Measurements from ENCODE around the gene TPSD1. TPM values are rescaled to one million over a fixed set of nuclear protein-coding genes. Genes with fewer than 3 reads are reported as not detected.

Gene TPSD1
- total RNA-seq, 1 experiment from 2014 or later, result 0.31 TPM

DNA sequence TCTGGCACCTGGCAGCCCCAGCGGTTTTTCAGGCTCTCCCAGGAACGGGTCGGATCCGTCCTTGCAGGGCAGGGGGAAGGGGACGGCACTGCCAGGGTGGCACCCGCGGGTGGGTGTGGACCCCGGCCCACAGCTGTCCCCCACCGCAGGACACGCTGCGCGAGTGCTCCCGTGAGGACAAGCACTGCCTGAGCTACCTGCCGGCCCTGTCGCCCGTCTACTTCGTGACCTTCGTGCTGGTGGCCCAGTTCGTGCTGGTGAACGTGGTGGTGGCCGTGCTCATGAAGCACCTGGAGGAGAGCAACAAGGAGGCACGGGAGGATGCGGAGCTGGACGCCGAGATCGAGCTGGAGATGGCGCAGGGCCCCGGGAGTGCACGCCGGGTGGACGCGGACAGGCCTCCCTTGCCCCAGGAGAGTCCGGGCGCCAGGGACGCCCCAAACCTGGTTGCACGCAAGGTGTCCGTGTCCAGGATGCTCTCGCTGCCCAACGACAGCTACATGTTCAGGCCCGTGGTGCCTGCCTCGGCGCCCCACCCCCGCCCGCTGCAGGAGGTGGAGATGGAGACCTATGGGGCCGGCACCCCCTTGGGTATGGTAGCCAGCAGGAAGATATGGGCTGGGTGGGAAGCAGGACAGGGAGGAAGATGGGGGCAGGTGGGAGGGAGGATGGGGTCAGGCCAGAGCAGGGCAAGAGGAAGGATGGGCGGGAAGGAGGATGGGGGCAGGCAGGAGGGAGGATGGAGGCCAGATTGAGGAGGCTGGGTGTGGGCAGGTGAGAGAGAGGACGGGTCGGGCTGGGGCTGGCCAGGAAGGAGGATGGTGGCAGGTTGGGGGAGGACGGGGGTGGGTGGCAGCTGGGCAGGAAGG lies 37.6 kb upstream of the TPSD1 start (continued):
- TF ChIP-seq, protein P1, sequence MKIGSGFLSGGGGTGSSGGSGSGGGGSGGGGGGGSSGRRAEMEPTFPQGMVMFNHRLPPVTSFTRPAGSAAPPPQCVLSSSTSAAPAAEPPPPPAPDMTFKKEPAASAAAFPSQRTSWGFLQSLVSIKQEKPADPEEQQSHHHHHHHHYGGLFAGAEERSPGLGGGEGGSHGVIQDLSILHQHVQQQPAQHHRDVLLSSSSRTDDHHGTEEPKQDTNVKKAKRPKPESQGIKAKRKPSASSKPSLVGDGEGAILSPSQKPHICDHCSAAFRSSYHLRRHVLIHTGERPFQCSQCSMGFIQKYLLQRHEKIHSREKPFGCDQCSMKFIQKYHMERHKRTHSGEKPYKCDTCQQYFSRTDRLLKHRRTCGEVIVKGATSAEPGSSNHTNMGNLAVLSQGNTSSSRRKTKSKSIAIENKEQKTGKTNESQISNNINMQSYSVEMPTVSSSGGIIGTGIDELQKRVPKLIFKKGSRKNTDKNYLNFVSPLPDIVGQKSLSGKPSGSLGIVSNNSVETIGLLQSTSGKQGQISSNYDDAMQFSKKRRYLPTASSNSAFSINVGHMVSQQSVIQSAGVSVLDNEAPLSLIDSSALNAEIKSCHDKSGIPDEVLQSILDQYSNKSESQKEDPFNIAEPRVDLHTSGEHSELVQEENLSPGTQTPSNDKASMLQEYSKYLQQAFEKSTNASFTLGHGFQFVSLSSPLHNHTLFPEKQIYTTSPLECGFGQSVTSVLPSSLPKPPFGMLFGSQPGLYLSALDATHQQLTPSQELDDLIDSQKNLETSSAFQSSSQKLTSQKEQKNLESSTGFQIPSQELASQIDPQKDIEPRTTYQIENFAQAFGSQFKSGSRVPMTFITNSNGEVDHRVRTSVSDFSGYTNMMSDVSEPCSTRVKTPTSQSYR (CRISPR knock-in tag; IDR thresholded peaks at IDR 0.05), result no peak

DNA sequence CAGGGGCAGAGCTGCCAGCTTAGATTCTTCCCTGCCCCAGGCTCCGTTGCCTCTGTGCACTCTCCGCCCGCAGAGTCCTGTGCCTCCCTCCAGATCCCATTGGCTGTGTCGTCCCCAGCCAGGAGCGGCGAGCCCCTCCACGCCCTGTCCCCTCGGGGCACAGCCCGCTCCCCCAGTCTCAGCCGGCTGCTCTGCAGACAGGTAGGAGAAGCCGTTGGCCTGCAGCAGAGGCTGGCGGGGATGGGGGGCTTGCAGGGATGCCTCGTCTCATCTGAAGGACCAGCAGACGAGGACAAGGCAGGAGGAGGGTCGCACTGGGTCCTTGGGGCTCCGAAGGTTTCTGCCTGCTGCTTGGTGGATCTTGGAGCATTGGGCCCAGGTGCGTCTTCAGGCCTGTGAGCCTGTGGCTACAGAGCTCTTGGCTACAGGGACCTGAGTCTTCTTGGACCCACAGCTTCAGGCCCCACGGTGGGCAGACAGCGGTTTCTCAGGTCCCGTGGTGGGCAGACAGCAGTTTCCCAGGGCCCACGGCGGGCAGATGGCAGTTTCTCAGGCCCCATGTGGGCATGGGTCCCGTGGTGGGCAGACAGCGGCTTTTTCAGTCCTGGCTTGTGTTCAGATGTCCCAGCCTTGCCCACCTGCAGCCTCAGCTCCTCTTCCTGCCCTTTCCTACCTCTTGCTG lies 36.8 kb upstream of the TPSD1 start:
- POLR2A ChIA-PET, result no interaction called here
- Mint-ChIP-seq H3K36me3 (no peaks in the 10 kb centered on the region), H3K4me3 (no peak overlapping the region), H3K9me3 (no peaks in the 10 kb centered on the region), H3K4me1 (no peaks in the 10 kb centered on the region), H3K27me3 (ENCODE audit: low read depth) (no peaks in the 10 kb centered on the region), H3K27ac (no peak overlapping the region)
- CTCF ChIA-PET, result no interaction called here
- TF ChIP-seq ZNF232 (CRISPR knock-in tag; IDR thresholded peaks at IDR 0.05) (no peak), GRHL2 (CRISPR knock-in tag; IDR thresholded peaks at IDR 0.05; ENCODE audit: insufficient replicate concordance, severe bottlenecking) (no peak), HMGA2 (CRISPR knock-in tag; IDR thresholded peaks at IDR 0.05) (no peak), TCF7 (CRISPR knock-in tag; IDR thresholded peaks at IDR 0.05; ENCODE audit: low read depth) (no peak), ZNF416 (CRISPR knock-in tag; IDR thresholded peaks at IDR 0.05) (no peak), ZNF317 (CRISPR knock-in tag; IDR thresholded peaks at IDR 0.05; ENCODE audit: borderline replicate concordance, low read depth) (no peak), KAT7 (CRISPR knock-in tag; IDR thresholded peaks at IDR 0.05; ENCODE audit: borderline replicate concordance) (no peak), NR1H2 (CRISPR knock-in tag; IDR thresholded peaks at IDR 0.05) (no peak), CREM (CRISPR knock-in tag; IDR thresholded peaks at IDR 0.05) (no peak), JAZF1 (CRISPR knock-in tag; IDR thresholded peaks at IDR 0.05) (no peak), GTF2I (CRISPR knock-in tag; conservative IDR thresholded peaks at IDR 0.05) (no peak), FOXK1 (CRISPR knock-in tag; IDR thresholded peaks at IDR 0.05) (no peak), SOX15 (CRISPR knock-in tag; IDR thresholded peaks at IDR 0.05) (no peak)
- TF ChIP-seq, protein P2, sequence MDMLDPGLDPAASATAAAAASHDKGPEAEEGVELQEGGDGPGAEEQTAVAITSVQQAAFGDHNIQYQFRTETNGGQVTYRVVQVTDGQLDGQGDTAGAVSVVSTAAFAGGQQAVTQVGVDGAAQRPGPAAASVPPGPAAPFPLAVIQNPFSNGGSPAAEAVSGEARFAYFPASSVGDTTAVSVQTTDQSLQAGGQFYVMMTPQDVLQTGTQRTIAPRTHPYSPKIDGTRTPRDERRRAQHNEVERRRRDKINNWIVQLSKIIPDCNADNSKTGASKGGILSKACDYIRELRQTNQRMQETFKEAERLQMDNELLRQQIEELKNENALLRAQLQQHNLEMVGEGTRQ (CRISPR knock-in tag; IDR thresholded peaks at IDR 0.05), result no peak
- TF ChIP-seq, protein P3, sequence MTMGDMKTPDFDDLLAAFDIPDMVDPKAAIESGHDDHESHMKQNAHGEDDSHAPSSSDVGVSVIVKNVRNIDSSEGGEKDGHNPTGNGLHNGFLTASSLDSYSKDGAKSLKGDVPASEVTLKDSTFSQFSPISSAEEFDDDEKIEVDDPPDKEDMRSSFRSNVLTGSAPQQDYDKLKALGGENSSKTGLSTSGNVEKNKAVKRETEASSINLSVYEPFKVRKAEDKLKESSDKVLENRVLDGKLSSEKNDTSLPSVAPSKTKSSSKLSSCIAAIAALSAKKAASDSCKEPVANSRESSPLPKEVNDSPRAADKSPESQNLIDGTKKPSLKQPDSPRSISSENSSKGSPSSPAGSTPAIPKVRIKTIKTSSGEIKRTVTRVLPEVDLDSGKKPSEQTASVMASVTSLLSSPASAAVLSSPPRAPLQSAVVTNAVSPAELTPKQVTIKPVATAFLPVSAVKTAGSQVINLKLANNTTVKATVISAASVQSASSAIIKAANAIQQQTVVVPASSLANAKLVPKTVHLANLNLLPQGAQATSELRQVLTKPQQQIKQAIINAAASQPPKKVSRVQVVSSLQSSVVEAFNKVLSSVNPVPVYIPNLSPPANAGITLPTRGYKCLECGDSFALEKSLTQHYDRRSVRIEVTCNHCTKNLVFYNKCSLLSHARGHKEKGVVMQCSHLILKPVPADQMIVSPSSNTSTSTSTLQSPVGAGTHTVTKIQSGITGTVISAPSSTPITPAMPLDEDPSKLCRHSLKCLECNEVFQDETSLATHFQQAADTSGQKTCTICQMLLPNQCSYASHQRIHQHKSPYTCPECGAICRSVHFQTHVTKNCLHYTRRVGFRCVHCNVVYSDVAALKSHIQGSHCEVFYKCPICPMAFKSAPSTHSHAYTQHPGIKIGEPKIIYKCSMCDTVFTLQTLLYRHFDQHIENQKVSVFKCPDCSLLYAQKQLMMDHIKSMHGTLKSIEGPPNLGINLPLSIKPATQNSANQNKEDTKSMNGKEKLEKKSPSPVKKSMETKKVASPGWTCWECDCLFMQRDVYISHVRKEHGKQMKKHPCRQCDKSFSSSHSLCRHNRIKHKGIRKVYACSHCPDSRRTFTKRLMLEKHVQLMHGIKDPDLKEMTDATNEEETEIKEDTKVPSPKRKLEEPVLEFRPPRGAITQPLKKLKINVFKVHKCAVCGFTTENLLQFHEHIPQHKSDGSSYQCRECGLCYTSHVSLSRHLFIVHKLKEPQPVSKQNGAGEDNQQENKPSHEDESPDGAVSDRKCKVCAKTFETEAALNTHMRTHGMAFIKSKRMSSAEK (CRISPR knock-in tag; IDR thresholded peaks at IDR 0.05; ENCODE audit: borderline replicate concordance), result no peak
- TF ChIP-seq, protein P4, sequence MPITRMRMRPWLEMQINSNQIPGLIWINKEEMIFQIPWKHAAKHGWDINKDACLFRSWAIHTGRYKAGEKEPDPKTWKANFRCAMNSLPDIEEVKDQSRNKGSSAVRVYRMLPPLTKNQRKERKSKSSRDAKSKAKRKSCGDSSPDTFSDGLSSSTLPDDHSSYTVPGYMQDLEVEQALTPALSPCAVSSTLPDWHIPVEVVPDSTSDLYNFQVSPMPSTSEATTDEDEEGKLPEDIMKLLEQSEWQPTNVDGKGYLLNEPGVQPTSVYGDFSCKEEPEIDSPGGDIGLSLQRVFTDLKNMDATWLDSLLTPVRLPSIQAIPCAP (CRISPR knock-in tag; IDR thresholded peaks at IDR 0.05), result no peak
- TF ChIP-seq, protein P5, sequence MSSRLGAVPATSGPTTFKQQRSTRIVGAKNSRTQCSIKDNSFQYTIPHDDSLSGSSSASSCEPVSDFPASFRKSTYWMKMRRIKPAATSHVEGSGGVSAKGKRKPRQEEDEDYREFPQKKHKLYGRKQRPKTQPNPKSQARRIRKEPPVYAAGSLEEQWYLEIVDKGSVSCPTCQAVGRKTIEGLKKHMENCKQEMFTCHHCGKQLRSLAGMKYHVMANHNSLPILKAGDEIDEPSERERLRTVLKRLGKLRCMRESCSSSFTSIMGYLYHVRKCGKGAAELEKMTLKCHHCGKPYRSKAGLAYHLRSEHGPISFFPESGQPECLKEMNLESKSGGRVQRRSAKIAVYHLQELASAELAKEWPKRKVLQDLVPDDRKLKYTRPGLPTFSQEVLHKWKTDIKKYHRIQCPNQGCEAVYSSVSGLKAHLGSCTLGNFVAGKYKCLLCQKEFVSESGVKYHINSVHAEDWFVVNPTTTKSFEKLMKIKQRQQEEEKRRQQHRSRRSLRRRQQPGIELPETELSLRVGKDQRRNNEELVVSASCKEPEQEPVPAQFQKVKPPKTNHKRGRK (CRISPR knock-in tag; IDR thresholded peaks at IDR 0.05; ENCODE audit: borderline replicate concordance), result no peak
- TF ChIP-seq, protein P6, sequence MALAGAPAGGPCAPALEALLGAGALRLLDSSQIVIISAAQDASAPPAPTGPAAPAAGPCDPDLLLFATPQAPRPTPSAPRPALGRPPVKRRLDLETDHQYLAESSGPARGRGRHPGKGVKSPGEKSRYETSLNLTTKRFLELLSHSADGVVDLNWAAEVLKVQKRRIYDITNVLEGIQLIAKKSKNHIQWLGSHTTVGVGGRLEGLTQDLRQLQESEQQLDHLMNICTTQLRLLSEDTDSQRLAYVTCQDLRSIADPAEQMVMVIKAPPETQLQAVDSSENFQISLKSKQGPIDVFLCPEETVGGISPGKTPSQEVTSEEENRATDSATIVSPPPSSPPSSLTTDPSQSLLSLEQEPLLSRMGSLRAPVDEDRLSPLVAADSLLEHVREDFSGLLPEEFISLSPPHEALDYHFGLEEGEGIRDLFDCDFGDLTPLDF (CRISPR knock-in tag; IDR thresholded peaks at IDR 0.05), result no peak
- DNase-seq (ENCODE audit: low spot score) (no peak), ATAC-seq (no peak)

Data from WTC11 (cell line).